IPS-NIHi11 (cell line): ENCODE measurements around the gene CFAP99.
A peak's percentile ranks its signal among the peaks of the same experiment; 100 is the strongest.

Source experiments
- DNase-seq: peaks from one replicate; pipeline ENCODE4 v3.0.0; 2012; ENCODE audit warnings: mixed read lengths, low spot score

CFAP99 gene

DNA sequence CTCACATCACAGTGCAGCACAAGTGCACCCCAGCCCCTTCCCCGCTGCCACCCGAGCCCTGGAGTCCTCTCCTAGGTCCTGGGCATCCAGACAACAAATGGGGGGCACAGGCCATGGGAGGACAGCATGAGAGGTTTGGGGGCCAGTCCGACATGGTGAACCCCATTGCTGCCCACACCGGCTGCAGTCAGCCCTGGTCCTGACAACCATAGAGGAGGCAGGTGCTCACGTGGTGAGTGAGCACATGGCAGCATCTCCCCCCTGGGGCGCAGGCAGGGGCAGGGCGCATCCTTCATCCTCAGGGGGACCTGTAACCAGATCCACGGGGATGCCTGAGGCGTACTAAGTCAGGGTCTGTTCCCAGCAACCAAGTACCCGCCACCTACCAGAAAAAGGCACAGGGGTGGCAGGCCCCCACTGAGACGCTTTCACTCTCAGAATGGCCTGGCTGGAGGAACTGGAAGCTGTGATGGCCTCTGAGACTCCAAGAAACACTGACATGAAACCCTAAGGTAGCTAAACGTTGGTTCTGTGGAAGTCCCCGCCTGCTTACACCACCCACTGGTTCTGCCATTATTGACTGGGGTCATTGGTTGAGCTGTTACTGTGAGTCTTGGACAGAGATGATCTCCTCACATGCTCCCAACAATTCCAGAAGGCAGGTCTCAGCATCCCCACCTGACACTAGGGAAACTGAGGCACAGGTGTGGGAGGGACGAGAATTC, 6.8 kb upstream of the CFAP99 start:
- DNase-seq: no peak

- DNase-seq: no peak
Measured at GRCh38 chr4:2412534-2412884, 6.2 kb upstream of the CFAP99 start.

- DNase-seq: peak; percentile 80
Measured at GRCh38 chr4:2412885-2413716, 5.7 kb upstream of the CFAP99 start.

DNA sequence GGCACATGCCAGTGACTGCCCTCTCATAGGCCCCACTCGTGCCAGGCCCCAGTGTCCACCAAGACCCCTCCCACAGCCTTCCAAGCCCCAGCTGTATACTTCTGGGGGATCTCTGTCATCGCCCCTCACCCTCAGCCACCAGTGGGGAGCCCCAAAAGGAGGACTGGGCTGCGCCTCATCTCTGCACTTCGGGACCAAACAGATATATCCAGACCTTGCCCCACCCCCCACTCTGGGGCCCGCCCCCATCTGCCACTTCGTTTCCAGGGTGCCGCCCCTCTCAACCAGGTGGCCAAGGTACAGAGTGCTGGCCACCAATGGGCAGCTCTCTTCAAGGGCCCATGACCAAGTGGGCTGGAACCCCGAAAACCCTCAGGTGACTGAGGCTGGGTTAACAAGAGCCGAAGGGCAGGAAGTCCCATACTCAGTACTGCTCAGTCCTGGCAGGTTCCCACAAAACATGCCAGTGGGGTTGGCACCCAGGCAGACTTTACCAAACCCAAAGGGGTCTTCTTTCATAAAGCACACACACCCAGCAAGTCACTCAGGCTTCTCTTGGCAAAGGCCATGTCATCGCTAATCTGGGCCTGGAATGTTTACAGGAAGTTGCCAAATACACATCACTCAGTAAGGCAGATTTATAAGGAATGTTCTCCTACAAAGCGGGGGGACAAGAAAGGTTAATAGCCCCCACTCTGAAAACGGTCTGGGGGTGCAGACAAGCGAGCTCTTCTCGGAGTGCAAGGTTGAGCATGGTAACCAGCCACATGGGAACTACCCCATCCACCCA, 4.7 kb upstream of the CFAP99 start:
- no peak for DNase-seq

GRCh38 chr4:2415213-2415612, 3.5 kb upstream of the CFAP99 start:
- DNase-seq: no peak

- DNase-seq: no peak
Measured at GRCh38 chr4:2415881-2416563, 2.7 kb upstream of the CFAP99 start.

- no peak for DNase-seq
Measured at GRCh38 chr4:2416564-2417225, 2.1 kb upstream of the CFAP99 start.

DNA sequence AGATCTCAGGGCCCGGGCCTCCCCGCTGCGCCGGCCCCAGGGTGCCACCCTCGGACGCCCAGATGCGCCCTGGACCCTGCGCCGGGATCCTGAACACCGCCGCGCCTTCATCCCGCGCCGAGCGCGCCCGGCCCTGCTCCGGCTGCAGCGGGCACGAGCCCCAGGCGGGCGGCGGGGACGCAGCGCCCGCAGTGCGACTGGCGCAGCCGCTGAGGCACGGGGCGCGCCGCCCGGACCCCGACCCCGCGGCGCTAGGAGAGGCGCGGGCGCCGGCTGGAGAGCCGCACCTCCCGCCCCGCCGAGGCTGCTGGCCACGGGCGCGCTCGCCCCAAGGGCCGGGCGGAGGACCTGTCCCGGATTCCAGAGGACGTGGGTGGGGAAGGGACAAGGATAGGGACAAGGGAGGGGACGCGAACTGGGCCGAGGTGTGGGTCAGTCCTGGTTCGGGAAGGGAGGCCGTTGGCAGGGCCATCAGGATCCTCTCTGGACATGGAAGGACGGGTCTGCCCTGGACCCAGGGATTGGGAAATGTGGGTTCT, 1.5 kb upstream of the CFAP99 start:
- peak; percentile 45 for DNase-seq

DNA sequence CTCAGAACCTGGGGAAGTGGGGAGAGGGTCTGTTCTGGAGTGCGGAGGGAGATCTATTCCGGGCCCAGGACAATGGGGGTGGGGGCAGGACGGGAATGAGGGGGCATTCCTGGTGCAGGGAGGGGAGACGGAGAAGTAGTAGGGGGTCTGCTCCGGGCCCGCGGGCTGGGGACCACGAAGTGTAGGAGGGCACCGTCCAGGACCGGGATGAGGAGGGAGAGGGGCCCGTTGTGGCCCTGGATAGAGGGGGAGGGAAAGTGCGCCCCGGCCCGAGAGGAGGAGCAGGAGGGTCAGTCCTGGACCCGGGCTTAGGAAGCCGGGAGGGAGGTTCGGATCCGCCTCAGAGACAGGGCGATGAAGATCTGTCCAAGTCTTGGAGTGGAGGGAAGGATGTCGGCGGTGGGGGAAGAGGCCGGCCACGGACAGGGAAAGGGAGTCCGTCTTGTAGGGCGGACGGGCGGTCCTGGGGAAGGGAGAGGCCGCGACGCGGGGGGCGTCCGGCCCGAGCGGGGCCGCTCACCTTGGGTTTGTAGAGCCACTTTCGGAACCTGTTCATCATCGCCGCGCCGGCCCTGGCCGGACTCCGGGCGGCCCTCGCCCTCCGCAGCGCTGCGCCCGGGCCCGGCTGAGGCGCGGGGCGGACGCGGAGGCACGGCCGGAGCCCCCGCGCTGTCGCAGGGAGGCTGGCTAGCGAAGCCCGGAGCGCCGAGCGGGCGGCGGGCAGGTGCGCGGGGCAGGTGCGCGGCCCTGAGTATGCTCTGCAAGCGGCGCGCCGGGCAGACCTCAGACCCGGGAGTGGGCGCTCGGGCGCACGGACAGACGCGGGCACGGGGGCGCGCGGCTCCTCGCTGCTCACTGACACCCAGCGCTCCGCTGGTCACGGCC, 748 bp upstream of the CFAP99 start, which contains the start of gene ZFYVE28:
Gene ZFYVE28 (minus strand): TSS at position 881 of the 885 bp plus-strand sequence. CDS start 322 bp downstream, at position 559.
- DNase-seq: no peak

GRCh38 chr4:2419814-2420213, 1.1 kb downstream of the CFAP99 start:
- no peak for DNase-seq

DNA sequence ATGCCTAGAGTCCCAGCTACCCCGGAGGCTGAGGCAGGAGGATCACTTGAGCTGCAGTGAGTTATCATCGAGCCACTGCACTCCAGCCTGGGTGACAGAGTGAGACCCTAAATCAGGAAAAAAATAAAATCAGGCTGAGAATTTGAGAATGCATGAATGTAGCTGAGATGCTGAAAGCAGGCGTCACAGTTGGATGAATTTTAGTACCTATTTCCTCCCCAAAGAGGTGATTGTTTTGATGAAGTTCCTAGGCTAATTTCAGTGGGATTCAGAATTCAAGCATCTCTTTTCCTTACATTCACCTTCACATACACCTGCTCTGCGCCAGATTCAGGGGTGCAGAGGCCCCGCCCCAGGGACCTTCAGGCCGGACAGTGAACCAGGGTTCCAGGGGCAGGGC, 3.2 kb downstream of the CFAP99 start:
- no peak for DNase-seq

- no peak for DNase-seq
Measured at GRCh38 chr4:2423066-2423465, 4.3 kb downstream of the CFAP99 start.

GRCh38 chr4:2423695-2424094, 4.9 kb downstream of the CFAP99 start:
- no peak for DNase-seq

DNA sequence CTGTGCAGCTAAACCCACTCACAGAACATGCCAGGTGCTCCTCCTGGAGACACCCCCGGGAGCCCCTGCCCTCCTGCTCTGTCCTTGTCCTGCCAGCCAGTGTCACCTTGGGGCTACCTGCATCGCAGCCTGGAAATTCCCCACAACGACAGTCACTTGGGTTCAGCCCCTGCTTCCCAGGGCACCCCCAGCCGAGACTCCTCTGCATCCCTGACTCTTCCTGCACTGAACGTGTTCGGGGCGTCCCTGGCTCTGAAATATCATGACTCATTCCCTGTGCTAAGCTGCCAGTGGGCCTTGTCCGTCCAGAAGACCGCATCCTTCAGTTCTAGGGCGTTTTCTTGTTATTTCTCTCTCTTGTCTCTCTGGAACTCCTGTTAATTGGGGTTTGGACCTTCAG, 5.8 kb downstream of the CFAP99 start:
- no peak for DNase-seq

DNA sequence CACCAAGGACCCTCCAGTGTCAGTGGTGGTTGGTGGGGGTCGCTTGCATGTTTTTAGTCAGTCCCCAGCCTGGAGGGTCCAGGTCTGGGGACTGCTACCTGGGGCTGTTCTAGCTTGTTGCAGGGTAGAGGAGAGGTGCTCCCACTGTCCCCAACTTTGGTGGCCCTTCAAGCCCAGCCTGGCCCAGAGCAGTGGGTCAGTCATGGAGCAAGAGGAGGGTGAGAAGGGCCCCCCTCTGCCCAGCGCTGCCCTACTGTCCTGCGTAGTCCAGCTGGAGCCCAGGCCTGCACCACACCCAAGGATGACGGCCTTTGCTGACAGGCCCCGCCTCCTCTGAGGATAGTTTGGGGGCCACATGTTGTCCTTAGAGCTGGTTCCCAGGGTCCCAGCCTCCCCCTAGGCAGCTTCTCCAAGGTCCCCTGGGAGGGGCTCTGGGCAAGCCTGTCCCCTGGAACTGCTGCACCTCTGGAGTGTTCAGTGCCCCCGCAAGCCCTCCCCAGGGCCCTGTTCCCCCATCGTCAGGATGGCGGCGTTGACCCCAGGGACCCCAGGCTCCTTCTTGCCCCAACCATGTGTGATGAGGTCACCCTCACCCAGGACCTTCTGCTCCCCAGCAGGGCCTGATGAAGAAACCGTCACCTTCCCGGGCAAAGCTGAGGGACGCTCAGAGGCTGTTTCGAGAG, 6.8 kb downstream of the CFAP99 start:
- no peak for DNase-seq

- no peak for DNase-seq
Measured at GRCh38 chr4:2426069-2426397, 7.3 kb downstream of the CFAP99 start.

- no peak for DNase-seq
Measured at GRCh38 chr4:2426711-2427275, 8.0 kb downstream of the CFAP99 start.

DNA sequence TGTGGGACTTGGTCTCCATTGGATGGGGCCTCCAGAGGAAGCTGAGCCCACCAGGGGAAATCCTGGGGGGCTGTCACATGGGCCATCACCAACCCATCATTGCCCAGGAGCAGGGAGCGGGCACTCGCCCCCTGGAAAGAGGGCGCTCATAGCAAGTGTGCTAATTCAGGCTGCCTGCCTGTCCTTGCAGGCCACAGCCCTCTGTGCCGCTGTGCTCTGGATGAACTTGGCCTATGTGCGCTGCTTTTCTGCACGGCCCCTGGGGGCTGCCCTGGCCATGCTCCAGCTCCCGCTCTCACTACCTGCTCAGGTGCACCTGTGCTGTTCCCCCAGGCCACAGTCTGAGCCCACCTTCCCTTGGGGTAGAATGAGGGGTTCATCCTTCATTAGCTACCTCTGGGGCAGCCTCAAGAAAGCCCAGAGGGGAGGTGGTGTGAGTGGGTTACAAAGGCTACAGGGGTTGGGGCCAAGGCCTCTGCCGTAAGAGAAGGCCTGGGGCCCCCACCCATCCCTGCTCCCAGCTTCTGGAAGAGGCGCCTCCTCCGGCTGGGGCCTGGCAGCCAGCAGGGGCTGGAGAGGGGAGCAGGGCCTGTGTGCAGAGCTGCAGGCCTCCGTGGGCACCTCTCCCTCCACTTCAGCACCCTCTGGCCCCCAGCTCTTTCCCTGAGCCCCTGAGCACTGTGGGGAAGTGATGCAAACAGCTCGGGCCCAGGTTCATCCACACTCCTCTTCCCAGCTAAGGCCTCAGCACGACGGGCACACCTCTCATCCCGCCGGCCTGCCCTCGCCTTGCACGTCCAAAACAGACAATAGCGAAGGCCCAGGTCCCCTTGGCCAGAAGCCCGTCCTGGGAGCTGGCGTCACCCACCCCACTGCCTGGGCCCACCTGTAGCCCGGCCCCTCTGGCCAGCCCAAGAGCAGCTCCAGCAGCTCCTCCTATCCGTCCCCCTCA, 8.9 kb downstream of the CFAP99 start:
- no peak for DNase-seq
